ENCODE measurements around the gene JSRP1. TPM values are rescaled to one million over a fixed set of nuclear protein-coding genes. Genes with fewer than 3 reads are reported as not detected.

Gene JSRP1
- total and polyA plus RNA-seq, 2 of the 8 experiments (the other 6 are each of a cell fraction or from before 2014, with no cell fraction given): 0.24 to 0.56 TPM

GRCh38 chr19:2255112-2255845 is 938 bp downstream of the JSRP1 start:
- no peak overlapping the region for H2AFZ ChIP-seq (ENCODE audit: low read length)
- H2BK120ac ChIP-seq (replicated peaks; ENCODE audit: low read depth, low read length): no peak overlapping the region
- no peak overlapping the region for H3K23ac ChIP-seq (ENCODE audit: insufficient read length)
- no peak overlapping the region for H3K4me2 ChIP-seq (ENCODE audit: insufficient read depth in 1 of 2, low read depth in 2 of 2, low read length in 2 of 2)
- no peak overlapping the region for H2BK15ac ChIP-seq (ENCODE audit: low read length)
- no peak overlapping the region for H3K4ac ChIP-seq (replicated peaks; ENCODE audit: insufficient read length, low read depth, low read length)
- no peak overlapping the region for H3K4me3 ChIP-seq (ENCODE audit: extremely low read depth in 1 of 4, insufficient read depth in 2 of 4, low read depth in 3 of 4, low read length in 4 of 4)
- H2BK20ac ChIP-seq (ENCODE audit: low read length): no peak overlapping the region
- H3K27ac ChIP-seq (ENCODE audit: low read depth, low read length): no peak overlapping the region
- H3K79me1 ChIP-seq (ENCODE audit: low read depth, low read length): no peaks in the 10 kb centered on the region
- no peak overlapping the region for H3K14ac ChIP-seq (ENCODE audit: insufficient read length)
- no peaks in the 10 kb centered on the region for H3K79me2 ChIP-seq (ENCODE audit: control insufficient read depth in 1 of 2, insufficient read depth in 2 of 2, low read length in 2 of 2)
- H3K18ac ChIP-seq (ENCODE audit: extremely low read depth, low read length): no peak overlapping the region
- H2BK5ac ChIP-seq (ENCODE audit: low read depth, low read length): no peak overlapping the region
- DNase-seq (ENCODE audit: low read depth in 1 of 2, low spot score in 2 of 2) (no peak), FAIRE-seq (no peak)
- H3K27me3 ChIP-seq (replicated peaks in 1 of 4; ENCODE audit: control insufficient read depth in 3 of 4, extremely low read depth in 1 of 4, insufficient read depth in 3 of 4, low read length in 3 of 4): peaks cover 0 to 23% (median 12%) of the 10 kb centered on the region in 4 experiments; a peak in 6 of 7 replicates
- H3K56ac ChIP-seq (replicated peaks; ENCODE audit: insufficient read length, low read depth, low read length): no peak overlapping the region
- H4K91ac ChIP-seq (replicated peaks; ENCODE audit: insufficient read length, low read length): no peak overlapping the region
- no peaks in the 10 kb centered on the region; a peak in 1 of 4 replicates for H3K9me3 ChIP-seq (ENCODE audit: insufficient read depth in 2 of 2, low read depth in 1 of 2, low read length in 1 of 2)
- ChIA-PET POLR2A (ENCODE audit: partially characterized antibody) (interaction anchor here (2.0 to 18.7 kb wide), 5 partner anchors 14 to 47 kb away, joined by 4 to 330 read pairs (median 61); partner anchors contain the start of genes PLEKHJ1 and SF3A2), CTCF (ENCODE audit: partially characterized antibody) (interaction anchor here (0.6 to 5.9 kb wide), 11 partner anchors 7 to 60 kb away, joined by 3 to 42 read pairs (median 5); no protein-coding TSS in a partner anchor)
- 0 out of 2 replicates have a peak overlapping the region, but pooled peaks have one; percentile 9 for H2BK12ac ChIP-seq (ENCODE audit: low read depth, low read length)
- H3K9ac ChIP-seq (replicated peaks in 1 of 4; ENCODE audit: extremely low read depth in 1 of 4, low read depth in 3 of 4, low read length in 3 of 4): no peak overlapping the region
- no peak overlapping the region for H2AK5ac ChIP-seq (ENCODE audit: low read depth, low read length)
- H3K23me2 ChIP-seq (ENCODE audit: low read depth, low read length): peaks cover 12% of the 10 kb centered on the region; the same call in 1 of the 2 replicates
- no peaks in the 10 kb centered on the region; a peak in 1 of 8 replicates for H3K36me3 ChIP-seq (ENCODE audit: control insufficient read depth in 2 of 4, insufficient read depth in 4 of 4, low read length in 3 of 4)
- H4K20me1 ChIP-seq (replicated peaks in 1 of 2; ENCODE audit: control insufficient read depth in 1 of 2, insufficient read depth in 2 of 2, low read length in 2 of 2): no peaks in the 10 kb centered on the region
- 88% methylated on average over 10 of the region's 16 CpGs; no CpG with 5 or more reads in 1 of the 2 experiments for WGBS, 2 experiments (ENCODE audit: extremely low coverage in 1 of 2, insufficient coverage in 1 of 2, insufficient read length in 1 of 2, insufficient replicate concordance in 2 of 2, low coverage in 1 of 2, low lambda C conversion rate in 2 of 2, missing lambda C conversion rate in 1 of 2)
- H4K5ac ChIP-seq (ENCODE audit: insufficient read length, low read depth, low read length): no peak overlapping the region
- no peak overlapping the region for H4K8ac ChIP-seq (ENCODE audit: extremely low read depth, insufficient read depth, low read length)
- peaks cover 0 to 4% (median 2%) of the 10 kb centered on the region in 4 experiments; a peak in 5 of 7 replicates for H3K4me1 ChIP-seq (replicated peaks in 1 of 4; ENCODE audit: control insufficient read depth in 3 of 4, insufficient read depth in 4 of 4, low read length in 3 of 4)
- TF ChIP-seq POU5F1 (IDR thresholded peaks at IDR 0.05; ENCODE audit: low read depth, low read length) (no peak), USF2 (IDR thresholded peaks at IDR 0.05; ENCODE audit: low read length) (no peak), TEAD4 (IDR thresholded peaks at IDR 0.05; ENCODE audit: low read depth, low read length) (no peak), POLR2AphosphoS5 (IDR thresholded peaks at IDR 0.05; ENCODE audit: low read depth, low read length) (no peak), SUZ12 (IDR thresholded peaks at IDR 0.05; ENCODE audit: low read length) (no peak), SAP30 (IDR thresholded peaks at IDR 0.05; ENCODE audit: insufficient read depth, insufficient replicate concordance, low read length) (no peak), ZNF274 (IDR thresholded peaks at IDR 0.05; ENCODE audit: borderline replicate concordance, extremely low read depth, low read length) (no peak), MAX (IDR thresholded peaks at IDR 0.05) (no peak), NRF1 (IDR thresholded peaks at IDR 0.05; ENCODE audit: low read depth, low read length) (no peak)
